GM12878 (cell line): ENCODE measurements around the gene IL17RA. TPM values are rescaled to one million over a fixed set of nuclear protein-coding genes. Genes with fewer than 3 reads are reported as not detected.
A peak's percentile ranks its signal among the peaks of the same experiment; 100 is the strongest.

ENCODE experiments used
- ATAC-seq: fragments of 200-7000 bp; cut with Tn5 transposase; 3 replicates; pipeline ENCODE4 v1.9.1; 2020; ENCODE audit warnings: mild to moderate bottlenecking, moderate library complexity
- BruUV-seq: library from RNA; stranded (reverse); fragments of 400-500 nt; replicated peaks from 2 replicates; lab custom pipeline; 2021; lab: Mats Ljungman, UMichigan
- CTCF ChIA-PET: fragments of 300-600 bp; sonication (Branson Sonifier 250); formaldehyde crosslinking; extraction: SDS; loops from one replicate; lab custom pipeline; 2021; ENCODE audit warnings: inconsistent platforms; lab: Yijun Ruan, JAX
- POLR2A ChIA-PET: fragments of 350-600 bp; formaldehyde crosslinking; extraction: SDS; loops from one replicate; lab custom pipeline; 2021; ENCODE audit warnings: inconsistent platforms; lab: Charles Lee
- RAD21 ChIA-PET: fragments of 300-600 bp; sonication (Branson Sonifier 250); formaldehyde crosslinking; loops from one replicate; lab custom pipeline; 2023; ENCODE audit warnings: antibody characterized with exemption; ENCODE audit not compliant: unreplicated experiment; lab: Charles Lee
- SMC1A ChIA-PET: fragments of 300-600 bp; sonication (Branson Sonifier 250); formaldehyde crosslinking; loops from one replicate; lab custom pipeline; 2023; ENCODE audit not compliant: unreplicated experiment, uncharacterized antibody; lab: Charles Lee
- DNase-seq: peaks from one replicate; pipeline ENCODE4 v3.0.0-alpha.2; 2011; ENCODE audit warnings: low read depth, low spot score
- FAIRE-seq: peaks from 3 replicates; lab custom pipeline; 2011; peaks lifted over from hg19 to GRCh38; lab: Jason Lieb, UNC
- H2AFZ ChIP-seq: 2 replicates; pipeline ENCODE4 v1.6.0; 2011; ENCODE audit warnings: low read depth, low read length, control low read depth; ENCODE audit not compliant: control insufficient read depth
- H3K27ac ChIP-seq: 2 replicates; pipeline ENCODE4 v1.5.1; 2011; ENCODE audit warnings: control low read depth; ENCODE audit not compliant: control insufficient read depth, insufficient read depth
- H3K27me3 ChIP-seq, 2 experiments: replicated peaks in 1 of 2; 2 replicates each; pipeline versions ENCODE4 v1.6.0 to v1.6.1; 2011; ENCODE audit warnings: low read length in 1 of 2; ENCODE audit not compliant: control insufficient read depth in 2 of 2, insufficient read depth in 2 of 2
- H3K36me3 ChIP-seq, 2 experiments: 2 replicates each; pipeline ENCODE4 v1.5.1; 2011; ENCODE audit warnings: low read length in 1 of 2; ENCODE audit not compliant: control insufficient read depth in 2 of 2, insufficient read depth in 2 of 2
- H3K4me1 ChIP-seq: 2 replicates; pipeline ENCODE4 v1.6.1; 2011; ENCODE audit warnings: mild to moderate bottlenecking, low read length, moderate library complexity, mixed read lengths; ENCODE audit not compliant: control insufficient read depth, insufficient read depth
- H3K4me2 ChIP-seq: 2 replicates; pipeline ENCODE4 v1.6.0; 2011; ENCODE audit warnings: control low read depth; ENCODE audit not compliant: control insufficient read depth, insufficient read depth
- H3K4me3 ChIP-seq: fragments of 200-600 bp; sonication (generic); 2 replicates; pipeline ENCODE4 v1.5.1; 2016
- H3K79me2 ChIP-seq: 2 replicates; pipeline ENCODE4 v1.6.0; 2011; ENCODE audit warnings: low read length; ENCODE audit not compliant: control insufficient read depth, insufficient read depth
- H3K9ac ChIP-seq: 2 replicates; pipeline ENCODE4 v1.8.0; 2011; ENCODE audit warnings: low read length, control low read depth, mixed read lengths; ENCODE audit not compliant: control insufficient read depth, insufficient read depth
- H3K9me3 ChIP-seq: replicated peaks from 3 replicates; pipeline ENCODE4 v1.5.1; 2011; ENCODE audit warnings: mild to moderate bottlenecking, low read length; ENCODE audit not compliant: control insufficient read depth, insufficient read depth
- H4K20me1 ChIP-seq: 2 replicates; pipeline ENCODE4 v1.6.0; 2011; ENCODE audit not compliant: control insufficient read depth, insufficient read depth
- BACH1 ChIP-seq: fragments of 450-650 bp; IDR thresholded peaks from 2 replicates; pipeline ENCODE4 v1.6.1; 2017; ENCODE audit warnings: mild to moderate bottlenecking, borderline replicate concordance
- BHLHE40 ChIP-seq, 2 experiments: fragments of 450-650 bp in 1 of 2; IDR thresholded peaks; 2 replicates each; pipeline ENCODE4 v1.6.1; 2011 to 2017; ENCODE audit warnings: low read depth in 2 of 2, borderline replicate concordance in 1 of 2, improper control_type of control experiment in 1 of 2, low read length in 1 of 2, mild to moderate bottlenecking in 1 of 2
- GATAD2B ChIP-seq: fragments of 450-650 bp; conservative IDR thresholded peaks from 2 replicates; pipeline ENCODE4 v1.6.1; 2017; ENCODE audit warnings: low read depth, mild to moderate bottlenecking, moderate library complexity
- POLR2AphosphoS2 ChIP-seq: IDR thresholded peaks from 2 replicates; pipeline ENCODE4 v1.6.1; 2011; ENCODE audit warnings: low read depth, mild to moderate bottlenecking, low read length, improper control_type of control experiment, moderate library complexity
- POU2F2 ChIP-seq: IDR thresholded peaks from 3 replicates; pipeline ENCODE4 v1.6.1; 2011; ENCODE audit warnings: low read depth, mild to moderate bottlenecking, low read length, borderline replicate concordance
- SMARCA5 ChIP-seq: fragments of 450-650 bp; IDR thresholded peaks from 2 replicates; pipeline ENCODE4 v1.6.1; 2017; ENCODE audit warnings: mild to moderate bottlenecking
- SP1 ChIP-seq: IDR thresholded peaks from one replicate; pipeline ENCODE4 v1.6.1; 2011; ENCODE audit warnings: low read depth, low read length
- SRF ChIP-seq, 2 experiments: IDR thresholded peaks; 2 replicates each; pipeline ENCODE4 v1.6.1; 2011; ENCODE audit warnings: low read depth in 2 of 2, low read length in 2 of 2, mild to moderate bottlenecking in 1 of 2, moderate library complexity in 1 of 2
- ZNF207 ChIP-seq: fragments of 450-650 bp; IDR thresholded peaks from 2 replicates; pipeline ENCODE4 v1.6.1; 2014; ENCODE audit warnings: antibody characterized with exemption, mild to moderate bottlenecking, borderline replicate concordance
- ZNF592 ChIP-seq: fragments of 450-650 bp; IDR thresholded peaks from 2 replicates; pipeline ENCODE4 v1.6.1; 2017; ENCODE audit warnings: mild to moderate bottlenecking, moderate library complexity
- WGBS: methylation state at CpG from one replicate; pipeline ENCODE4 v1.1.6; 2016; ENCODE audit warnings: low lambda C conversion rate; ENCODE audit not compliant: insufficient replicate concordance, insufficient coverage; ENCODE audit errors: missing lambda C conversion rate; 5-methylcytosine and 5-hydroxymethylcytosine counted together
- in situ Hi-C: fragments of 300-500 bp; cut with MboI; formaldehyde crosslinking; loops from 9 replicates; pipeline ENCODE4 v1.14.3; 2018; ENCODE audit warnings: mixed read lengths
- intact Hi-C: fragments of 100-400 bp; cut with micrococcal nuclease; formaldehyde crosslinking; loops from one replicate; pipeline ENCODE4 v1.14.2; 2022; ENCODE audit not compliant: unreplicated experiment
- polyA plus RNA-seq, 11 experiments: library from polyadenylated mRNA; depleted of rRNA in 4 of 11; unstranded in 6 of 11; stranded (reverse) in 5 of 11; fragments of >200 nt; fragmentation: Nextera tagmentation in 4 of 11; fragmentation: Illumina TruSeq in 1 of 11; extraction: Ambion mirVana in 4 of 11; extraction: Trizol in 1 of 11; gene quantifications; 1 replicate in 1 of 11; 2 replicates in 10 of 11; pipeline versions ENCODE4 v1.2.1 to v1.2.3, GENCODE V29; 2011 to 2016; ENCODE audit warnings: inconsistent platforms in 2 of 11, missing spikeins in 2 of 11, low read depth in 1 of 11
- total RNA-seq, 4 experiments: library from RNA; depleted of rRNA in 3 of 4; stranded (reverse); fragments of >200 nt in 3 of 4; fragmentation: Illumina TruSeq in 1 of 4; extraction: Trizol in 1 of 4; gene quantifications; 2 replicates each; pipeline versions ENCODE4 v1.2.1 to v1.2.3, GENCODE V29; 2013 to 2021
- TF ChIP-seq, protein P1 (sequence below): IDR thresholded peaks from 2 replicates; pipeline ENCODE4 v1.6.1; 2012; ENCODE audit warnings: mild to moderate bottlenecking, low read depth, low read length
- TF ChIP-seq, protein P2 (sequence below): fragments of 450-650 bp; IDR thresholded peaks from 2 replicates; pipeline ENCODE4 v1.6.1; 2016; ENCODE audit warnings: mild to moderate bottlenecking

The IL17RA gene
- total and polyA plus RNA-seq, 10 of the 15 experiments (the other 5 are each of a cell fraction or from before 2014, with no cell fraction given) = 0.71 to 10.2 (median 4.2) TPM

DNA sequence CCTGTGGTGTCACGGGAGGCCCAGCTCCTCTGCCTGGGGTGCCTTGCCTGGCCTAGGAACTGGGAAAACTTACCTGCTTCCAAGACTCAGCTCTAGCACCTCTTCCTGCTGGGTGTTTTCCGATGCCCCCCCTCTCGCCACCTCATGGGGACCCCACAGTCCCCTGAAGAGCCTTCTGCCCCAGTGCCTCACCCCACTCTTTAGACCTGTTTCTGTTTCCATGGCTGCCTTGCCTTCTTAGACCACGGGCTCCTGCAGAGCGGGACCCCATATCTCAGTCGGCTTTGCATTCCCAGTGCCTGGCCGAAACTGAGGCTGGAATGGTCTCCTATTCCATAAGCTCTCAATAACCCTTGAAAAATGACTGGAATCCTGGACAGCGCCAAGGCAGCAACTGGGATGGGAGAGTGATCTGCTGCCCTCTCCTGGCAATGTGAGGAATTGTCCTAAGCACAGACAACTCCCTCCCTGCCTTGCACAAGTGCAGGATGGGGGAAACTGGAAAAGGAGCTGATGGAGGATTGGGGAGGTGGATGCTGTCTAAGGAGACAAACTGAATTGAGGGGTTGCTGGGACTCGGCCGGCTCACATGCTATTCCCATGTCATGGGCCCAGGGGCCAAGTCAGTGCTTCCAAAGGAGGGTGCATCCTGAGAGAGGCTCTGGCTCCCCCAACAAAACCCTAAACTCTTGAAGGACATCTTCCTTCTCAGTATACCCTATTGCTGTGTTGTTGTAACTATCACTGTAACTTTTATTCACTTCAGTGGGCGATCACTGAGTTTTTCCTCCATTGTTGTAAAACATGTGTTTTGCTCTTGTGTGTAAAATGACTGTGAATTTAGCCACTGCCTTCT, 26.6 kb upstream of the IL17RA start (continued):
- TF ChIP-seq, protein P1, sequence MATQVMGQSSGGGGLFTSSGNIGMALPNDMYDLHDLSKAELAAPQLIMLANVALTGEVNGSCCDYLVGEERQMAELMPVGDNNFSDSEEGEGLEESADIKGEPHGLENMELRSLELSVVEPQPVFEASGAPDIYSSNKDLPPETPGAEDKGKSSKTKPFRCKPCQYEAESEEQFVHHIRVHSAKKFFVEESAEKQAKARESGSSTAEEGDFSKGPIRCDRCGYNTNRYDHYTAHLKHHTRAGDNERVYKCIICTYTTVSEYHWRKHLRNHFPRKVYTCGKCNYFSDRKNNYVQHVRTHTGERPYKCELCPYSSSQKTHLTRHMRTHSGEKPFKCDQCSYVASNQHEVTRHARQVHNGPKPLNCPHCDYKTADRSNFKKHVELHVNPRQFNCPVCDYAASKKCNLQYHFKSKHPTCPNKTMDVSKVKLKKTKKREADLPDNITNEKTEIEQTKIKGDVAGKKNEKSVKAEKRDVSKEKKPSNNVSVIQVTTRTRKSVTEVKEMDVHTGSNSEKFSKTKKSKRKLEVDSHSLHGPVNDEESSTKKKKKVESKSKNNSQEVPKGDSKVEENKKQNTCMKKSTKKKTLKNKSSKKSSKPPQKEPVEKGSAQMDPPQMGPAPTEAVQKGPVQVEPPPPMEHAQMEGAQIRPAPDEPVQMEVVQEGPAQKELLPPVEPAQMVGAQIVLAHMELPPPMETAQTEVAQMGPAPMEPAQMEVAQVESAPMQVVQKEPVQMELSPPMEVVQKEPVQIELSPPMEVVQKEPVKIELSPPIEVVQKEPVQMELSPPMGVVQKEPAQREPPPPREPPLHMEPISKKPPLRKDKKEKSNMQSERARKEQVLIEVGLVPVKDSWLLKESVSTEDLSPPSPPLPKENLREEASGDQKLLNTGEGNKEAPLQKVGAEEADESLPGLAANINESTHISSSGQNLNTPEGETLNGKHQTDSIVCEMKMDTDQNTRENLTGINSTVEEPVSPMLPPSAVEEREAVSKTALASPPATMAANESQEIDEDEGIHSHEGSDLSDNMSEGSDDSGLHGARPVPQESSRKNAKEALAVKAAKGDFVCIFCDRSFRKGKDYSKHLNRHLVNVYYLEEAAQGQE = peak; percentile 69; the same call in 1 of the 2 replicates
- TF ChIP-seq, protein P2, sequence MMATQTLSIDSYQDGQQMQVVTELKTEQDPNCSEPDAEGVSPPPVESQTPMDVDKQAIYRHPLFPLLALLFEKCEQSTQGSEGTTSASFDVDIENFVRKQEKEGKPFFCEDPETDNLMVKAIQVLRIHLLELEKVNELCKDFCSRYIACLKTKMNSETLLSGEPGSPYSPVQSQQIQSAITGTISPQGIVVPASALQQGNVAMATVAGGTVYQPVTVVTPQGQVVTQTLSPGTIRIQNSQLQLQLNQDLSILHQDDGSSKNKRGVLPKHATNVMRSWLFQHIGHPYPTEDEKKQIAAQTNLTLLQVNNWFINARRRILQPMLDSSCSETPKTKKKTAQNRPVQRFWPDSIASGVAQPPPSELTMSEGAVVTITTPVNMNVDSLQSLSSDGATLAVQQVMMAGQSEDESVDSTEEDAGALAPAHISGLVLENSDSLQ = no peak

GRCh38 chr22:17060126-17060525, 24.7 kb upstream of the IL17RA start:
- no peak for FAIRE-seq
- TF ChIP-seq GATAD2B = no peak
- TF ChIP-seq BHLHE40 (IDR thresholded peaks at IDR 0.05; ENCODE audit: borderline replicate concordance in 1 of 2, low read depth in 2 of 2, low read length in 1 of 2) = no peak
- TF ChIP-seq SP1 = no peak
- TF ChIP-seq POLR2AphosphoS2 = no peak
- no peak for TF ChIP-seq SMARCA5
- TF ChIP-seq BACH1 = no peak
- no peak for TF ChIP-seq ZNF207
- no peak for TF ChIP-seq SRF (IDR thresholded peaks at IDR 0.05; ENCODE audit: low read depth in 2 of 2, low read length in 2 of 2)
- TF ChIP-seq ZNF592 = no peak
- no peak for TF ChIP-seq POU2F2

More at GRCh38 chr22:17060126-17060525, 24.7 kb upstream of the IL17RA start:
- H3K79me2 ChIP-seq = no peaks in the 10 kb centered on the region
- H2AFZ ChIP-seq = no peak overlapping the region
- ChIA-PET CTCF (interaction anchor here (1.0 to 3.9 kb wide), 2 partner anchors 143 to 441 kb away, joined by 4 to 63 read pairs; no protein-coding TSS in a partner anchor), SMC1A (interaction anchor here (0.6 kb wide), 1 partner anchor 17 kb away, joined by 3 read pairs; no protein-coding TSS in a partner anchor), RAD21 (no interaction called here), POLR2A (no interaction called here)
- no peak overlapping the region for H3K4me2 ChIP-seq
- H4K20me1 ChIP-seq = no peaks in the 10 kb centered on the region; the same call in 1 of the 2 replicates
- ATAC-seq (no peak), DNase-seq (no peak)
- intact Hi-C loops (no loop called here), in situ Hi-C loops (no loop called here)
- no peak overlapping the region for H3K27ac ChIP-seq
- WGBS = 74% methylated on average over 3 of the region's 3 CpGs
- H3K36me3 ChIP-seq = peaks cover 0 to 18% of the 10 kb centered on the region in 2 experiments
- no peaks in the 10 kb centered on the region for H3K9me3 ChIP-seq
- no peak overlapping the region for H3K9ac ChIP-seq
- BruUV-seq = no TSS peak
- no peaks in the 10 kb centered on the region for H3K27me3 ChIP-seq
- H3K4me1 ChIP-seq = no peaks in the 10 kb centered on the region
- no peak overlapping the region for H3K4me3 ChIP-seq
